Right ventricle myocardium superior (tissue), 1 donor: ENCODE results near the gene C1QTNF1. TPM values are rescaled to one million over a fixed set of nuclear protein-coding genes. Genes with fewer than 3 reads are reported as not detected.
"Not testable (repeated sequence)": the region's sequence is repeated elsewhere in the genome, so short reads cannot be mapped to it uniquely, and the experiment has no call there.

ENCODE experiments used
- ATAC-seq: fragments of 200-7000 bp; cut with Tn5 transposase; one replicate; pipeline ENCODE4 v1.9.1; 2020; ENCODE audit warnings: mild to moderate bottlenecking; ENCODE audit not compliant: poor library complexity
- DNase-seq: peaks from one replicate; pipeline ENCODE4 v3.0.0-alpha.2; 2020
- intact Hi-C: fragments of 100-400 bp; cut with DNase I; formaldehyde crosslinking; loops from one replicate; pipeline ENCODE4 v1.11.2; 2022
- total RNA-seq: library from RNA; stranded (reverse); fragmentation: NEBNext Ultra II Directional; extraction: Animal tissue kit (Norgen Biotek cat#: 25700); gene quantifications from one replicate; pipeline ENCODE4 v1.2.1, GENCODE V29; 2021
- donor health status: DM: no; HTN: yes; CAD: no; lungs with severe emphysema.

The C1QTNF1 gene
- total RNA-seq, 1 donor from 2014 or later = 143 TPM

DNA sequence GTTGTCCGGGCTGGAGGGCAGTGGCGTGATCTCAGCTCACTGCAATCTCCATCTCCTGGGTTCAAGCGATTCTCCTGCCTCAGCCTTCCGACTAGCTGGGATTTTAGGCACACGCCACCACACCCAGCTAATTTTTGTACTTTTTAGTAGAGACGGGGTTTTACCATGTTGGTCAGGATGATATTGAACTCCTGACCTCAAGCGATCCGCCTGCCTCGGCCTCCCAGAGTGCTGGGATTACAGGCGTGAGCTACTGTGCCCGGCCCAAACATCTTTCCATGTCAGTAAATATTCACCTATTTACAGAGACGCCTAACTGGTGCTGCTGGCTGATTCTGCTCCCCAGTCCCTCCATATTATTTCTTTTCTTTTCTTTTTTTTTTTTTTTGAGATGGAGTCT, 6.7 kb downstream of the C1QTNF1 start:
- DNase-seq, intact Hi-C loops, ATAC-seq: not testable (repeated sequence)

DNA sequence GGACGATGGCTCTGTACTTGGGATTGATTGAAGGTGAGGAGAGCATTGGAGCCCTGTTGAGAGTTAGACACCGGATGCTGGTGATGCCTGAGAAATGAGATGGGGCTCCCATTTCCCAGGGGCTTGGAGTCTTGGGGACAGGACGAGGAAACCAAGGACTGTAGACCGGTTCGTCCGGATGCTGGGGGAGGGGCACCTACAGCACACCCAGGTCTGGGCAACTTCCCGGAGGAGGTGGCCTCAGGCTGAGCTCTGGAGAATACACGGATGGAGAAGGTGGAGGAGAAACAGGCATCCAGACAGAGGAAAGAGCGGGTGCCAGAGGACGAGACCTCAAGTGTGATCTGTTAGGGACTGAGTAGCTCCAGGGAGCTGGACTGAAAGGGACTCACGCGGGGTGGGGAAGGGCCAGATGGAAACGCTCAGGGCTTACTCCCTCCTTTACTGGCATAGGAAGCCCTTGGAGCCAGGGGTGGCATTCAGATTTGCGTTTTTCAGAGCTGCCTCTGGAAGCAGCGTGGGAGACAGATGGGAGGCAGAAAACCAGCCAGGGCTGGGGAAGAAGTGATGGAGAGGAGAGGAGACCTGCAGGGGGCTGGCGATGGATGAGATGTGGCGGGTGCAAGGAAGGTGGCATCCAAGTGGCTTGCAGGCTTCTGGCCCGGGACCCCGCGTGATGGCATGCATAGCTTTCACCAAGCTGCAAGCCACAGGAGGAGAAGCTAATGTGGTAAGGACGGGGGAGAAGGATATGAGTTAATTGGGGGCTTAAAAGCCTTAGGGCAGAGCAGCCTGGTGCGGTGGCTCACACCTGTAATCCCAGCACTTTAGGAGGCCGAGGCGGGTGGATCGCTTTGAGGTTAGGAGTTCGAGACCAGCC, 8.3 kb downstream of the C1QTNF1 start:
- intact Hi-C loops = no loop called here
- ATAC-seq (no peak), DNase-seq (no peak)

DNA sequence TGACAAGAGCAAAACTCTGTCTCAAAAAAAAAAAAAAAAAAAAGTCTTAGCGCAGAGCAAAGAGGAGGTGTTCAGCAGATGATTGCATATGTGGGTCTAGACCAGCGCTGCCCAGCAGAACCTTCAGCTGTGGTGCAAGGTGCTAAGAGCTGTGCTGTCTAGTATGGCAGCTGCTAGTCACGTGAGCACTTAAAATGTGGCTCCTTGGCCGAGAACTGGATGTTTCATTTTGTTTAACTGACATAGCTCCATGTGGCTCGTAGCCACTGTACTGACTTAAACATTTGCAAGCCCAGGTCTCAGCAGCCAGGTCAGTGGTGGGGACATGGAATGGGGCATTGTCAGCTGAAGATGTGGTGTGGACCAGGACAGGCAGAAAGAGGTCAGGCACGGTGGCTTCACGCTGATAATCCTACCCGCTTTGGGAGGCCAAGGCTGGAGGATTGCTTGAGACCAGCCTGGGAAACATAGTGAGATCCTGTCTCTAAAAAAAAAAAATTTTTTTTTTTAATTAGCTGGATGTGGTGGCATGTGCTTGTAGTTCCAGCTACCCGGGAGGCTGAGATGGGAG, 9.2 kb downstream of the C1QTNF1 start:
- ATAC-seq = no peak
- intact Hi-C loops = no loop called here
- no peak for DNase-seq

DNA sequence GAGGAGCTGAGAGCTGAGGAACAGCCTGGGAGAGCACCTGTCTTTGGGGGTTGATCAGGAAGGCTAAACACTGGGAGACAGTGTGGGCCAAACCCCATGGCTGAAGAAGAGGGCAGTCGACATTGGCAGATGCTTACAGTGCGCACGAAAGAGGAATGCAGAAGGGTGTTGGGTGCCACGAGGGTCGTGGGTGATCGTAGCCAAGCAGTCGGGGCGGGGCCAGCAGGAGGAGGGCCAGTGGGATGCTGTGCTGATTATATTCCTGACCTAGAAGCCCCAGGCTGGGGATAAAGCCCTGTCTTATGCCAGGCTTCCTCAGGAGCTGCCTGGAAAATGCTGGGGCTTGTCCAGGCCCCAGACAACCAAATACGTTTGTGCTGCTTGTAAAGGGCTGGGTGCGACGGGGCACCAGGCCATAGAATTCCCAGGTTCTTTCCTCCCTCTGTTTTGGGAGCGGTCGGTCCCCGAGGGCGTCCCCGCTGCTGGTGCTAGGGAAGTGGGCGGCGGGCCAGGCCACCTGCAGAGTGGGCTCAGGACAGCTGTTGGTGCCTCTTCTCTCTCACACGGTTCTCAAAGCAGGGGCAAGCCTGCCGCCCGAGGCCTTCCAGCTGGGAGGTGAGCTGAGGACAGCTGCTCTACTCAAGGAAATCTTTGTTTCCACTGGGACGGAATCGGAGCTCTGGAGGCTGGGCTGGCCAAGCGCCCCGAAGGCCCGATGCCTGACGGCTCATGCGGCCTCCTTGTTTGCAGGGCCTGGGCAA, 10.0 kb downstream of the C1QTNF1 start:
- ATAC-seq (peak; percentile 65), DNase-seq (peak; percentile 80)
- intact Hi-C loops = no loop called here

DNA sequence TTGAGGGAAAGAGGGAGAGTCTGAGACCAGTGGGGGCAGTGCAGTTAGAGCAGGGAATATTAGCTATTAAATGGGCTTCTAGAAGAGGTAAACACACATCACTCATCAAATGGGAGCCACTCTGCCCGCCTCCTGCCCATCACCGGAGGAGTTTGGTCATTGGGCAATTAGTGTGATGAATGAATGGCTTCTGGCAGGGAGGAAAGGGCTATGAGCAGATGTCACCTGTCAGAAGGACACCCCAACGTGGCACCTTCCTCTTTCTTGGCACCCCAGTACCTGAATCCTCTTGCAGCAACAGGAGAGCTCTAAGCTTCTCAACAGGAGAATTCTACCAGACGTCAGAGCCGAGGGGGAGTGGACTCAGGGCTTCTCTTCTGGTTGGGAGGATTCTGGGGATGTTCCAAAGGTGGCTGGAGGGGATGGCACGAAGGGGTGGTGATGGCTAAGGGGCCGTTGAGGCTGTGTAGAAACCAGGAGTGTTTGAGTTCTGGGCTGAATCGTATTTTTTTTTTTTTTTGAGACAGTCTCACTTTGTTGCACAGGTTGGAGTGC, 11.0 kb downstream of the C1QTNF1 start:
- DNase-seq (no peak), ATAC-seq (no peak)
- intact Hi-C loops = no loop called here

DNA sequence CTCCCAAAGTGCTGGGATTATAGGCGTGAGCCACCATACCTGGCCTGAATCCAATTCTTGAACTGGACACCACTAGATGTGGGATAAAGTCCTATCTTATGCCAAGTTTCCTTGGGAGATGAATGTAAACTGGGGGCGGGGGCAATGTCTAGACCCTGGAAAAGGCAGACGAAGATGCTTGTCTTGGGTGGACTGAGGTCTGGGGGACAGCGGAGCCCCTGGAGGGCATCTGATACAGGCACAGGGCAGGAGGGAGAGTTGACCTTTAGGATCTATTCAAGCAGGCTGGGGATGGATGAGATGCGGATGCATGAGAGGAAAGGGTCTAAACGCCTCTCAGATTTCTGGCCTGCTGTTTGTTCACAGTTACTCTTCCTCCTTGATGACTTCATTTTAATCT, 11.7 kb downstream of the C1QTNF1 start:
- DNase-seq (no peak), ATAC-seq (no peak)
- intact Hi-C loops = no loop called here

DNA sequence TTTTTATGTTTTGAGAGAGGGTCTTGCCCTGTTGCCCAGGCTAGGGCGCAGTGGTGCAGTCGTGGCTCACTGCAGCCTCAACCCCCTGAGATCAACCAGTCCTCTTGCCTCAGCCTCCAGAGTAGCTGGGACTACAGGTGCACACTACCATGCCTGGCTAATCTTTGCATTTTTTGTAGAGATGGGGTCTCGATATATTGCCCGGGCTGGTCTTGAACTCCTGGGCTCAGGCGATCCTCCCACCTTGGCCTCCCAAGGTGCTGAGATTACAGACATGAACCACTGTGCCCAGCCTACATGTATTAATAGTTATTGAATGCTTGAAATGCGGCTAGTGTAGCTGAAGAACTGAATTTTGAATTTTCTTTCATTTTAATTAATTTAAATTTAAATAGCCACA, 12.2 kb downstream of the C1QTNF1 start:
- ATAC-seq = no peak
- intact Hi-C loops = no loop called here
- no peak for DNase-seq

DNA sequence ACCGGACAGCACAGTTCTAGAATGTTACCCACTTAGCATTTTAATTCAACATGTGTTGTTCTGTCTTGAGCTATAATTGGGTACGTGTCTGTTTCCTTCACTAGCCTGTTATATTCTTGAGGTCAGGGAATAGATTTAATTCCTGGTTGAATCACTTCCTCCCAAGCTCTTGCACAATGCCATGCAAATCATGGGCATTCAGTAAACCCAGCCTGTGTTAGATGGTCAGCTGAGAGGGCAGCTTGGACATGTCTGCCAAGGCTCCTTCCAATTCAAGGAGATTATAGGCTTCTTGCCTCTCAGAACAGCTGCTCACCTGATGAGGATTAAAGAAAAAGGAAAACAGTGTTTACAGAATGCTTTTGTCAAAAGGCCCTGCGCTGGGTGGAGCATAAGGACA, 12.6 kb downstream of the C1QTNF1 start:
- ATAC-seq (no peak), DNase-seq (no peak)
- intact Hi-C loops = no loop called here

DNA sequence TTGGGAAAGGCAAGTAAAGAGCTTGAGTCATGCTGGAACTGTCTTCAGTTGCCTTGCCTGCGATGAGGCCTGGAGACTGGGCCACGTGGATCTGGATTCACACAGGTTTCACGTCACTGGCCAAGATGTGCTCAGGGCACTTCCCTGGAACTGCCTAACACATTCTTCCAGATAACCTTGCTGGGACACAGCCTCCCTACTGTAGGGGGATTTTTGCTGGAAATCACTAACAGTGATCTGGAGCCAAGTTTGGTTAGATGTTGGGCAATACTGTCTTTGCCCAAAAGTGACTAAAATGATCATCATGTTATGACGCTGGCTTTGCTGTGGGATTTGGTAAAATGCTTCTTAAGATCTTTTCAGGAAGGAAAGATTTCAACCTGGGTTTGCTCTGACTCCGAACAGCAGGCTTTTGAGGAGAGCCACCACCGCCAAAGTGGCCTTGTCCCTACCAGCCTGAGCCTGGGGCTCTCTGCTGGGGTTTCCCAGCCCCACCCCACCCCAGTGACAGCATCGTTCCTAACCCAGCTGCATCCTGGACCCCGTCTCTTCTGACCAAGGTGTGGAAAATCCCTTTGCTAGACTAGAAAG, 14.7 kb downstream of the C1QTNF1 start:
- intact Hi-C loops = no loop called here
- ATAC-seq (peak; percentile 56), DNase-seq (peak; percentile 70)

DNA sequence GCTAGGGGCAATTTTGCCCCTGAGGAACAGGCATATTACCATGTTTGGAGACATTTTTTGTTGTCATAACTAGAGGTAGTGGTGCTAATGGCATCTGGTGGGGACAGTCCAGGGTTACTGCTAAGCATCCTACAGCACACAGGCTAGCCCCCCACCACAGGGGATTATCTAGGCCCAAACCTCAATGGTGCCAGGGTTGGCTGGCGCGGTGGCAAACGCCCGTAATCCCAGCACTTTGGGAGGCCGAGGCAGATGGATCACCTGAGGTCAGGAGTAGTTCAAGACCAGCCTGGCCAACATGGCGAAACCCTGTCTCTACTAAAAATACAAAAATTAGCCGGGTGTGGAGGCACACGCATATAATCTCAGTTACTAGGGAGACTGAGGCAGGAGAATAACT, 15.2 kb downstream of the C1QTNF1 start:
- no peak for DNase-seq
- no peak for ATAC-seq
- intact Hi-C loops = no loop called here

DNA sequence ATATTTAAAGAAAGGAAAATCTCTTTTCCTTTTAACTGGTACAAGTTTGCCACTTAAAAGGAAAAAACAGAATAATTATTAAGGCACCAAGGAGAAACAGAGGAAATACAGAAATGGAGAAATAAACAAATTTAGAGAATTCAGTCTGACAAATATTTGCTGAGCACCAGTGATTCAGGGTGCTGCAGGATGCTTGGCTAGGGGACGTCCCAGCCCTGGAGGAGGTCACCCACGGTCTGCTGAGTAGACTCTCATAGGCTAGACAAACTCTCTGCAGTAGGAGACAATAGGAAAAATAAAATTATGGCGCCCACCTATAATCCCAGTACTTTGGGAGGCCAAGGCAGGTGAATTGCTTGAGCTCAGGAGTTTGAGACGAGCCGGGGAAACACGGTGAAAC, 15.9 kb downstream of the C1QTNF1 start:
- intact Hi-C loops = no loop called here
- no peak for DNase-seq
- no peak for ATAC-seq

DNA sequence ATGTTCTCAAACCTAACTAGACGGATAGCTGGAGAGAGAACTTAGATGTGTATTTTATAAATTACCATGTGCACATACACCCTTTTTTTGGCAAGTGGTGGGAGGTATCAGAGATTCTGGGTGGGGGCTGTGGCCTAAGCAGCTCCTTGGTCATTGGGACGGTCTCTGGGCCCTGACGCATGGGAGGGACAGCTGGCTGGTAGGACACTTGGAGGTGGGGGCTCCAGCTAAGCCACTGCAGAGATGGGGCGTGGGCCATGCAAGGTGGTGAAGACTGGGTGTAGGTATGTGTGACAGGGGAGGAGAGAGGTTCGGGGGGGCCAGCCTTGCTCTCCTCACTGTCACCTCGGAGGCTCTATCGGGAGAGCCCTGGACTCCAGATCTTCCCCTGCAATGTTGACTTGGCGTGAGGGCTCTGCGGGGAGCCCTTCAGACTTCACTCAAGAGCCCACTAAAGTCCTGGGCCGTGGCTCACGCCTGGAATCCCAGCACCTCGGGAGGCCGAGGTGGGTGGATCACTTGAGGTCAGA, 17.1 kb downstream of the C1QTNF1 start:
- intact Hi-C loops = no loop called here
- DNase-seq (no peak), ATAC-seq (no peak)

DNA sequence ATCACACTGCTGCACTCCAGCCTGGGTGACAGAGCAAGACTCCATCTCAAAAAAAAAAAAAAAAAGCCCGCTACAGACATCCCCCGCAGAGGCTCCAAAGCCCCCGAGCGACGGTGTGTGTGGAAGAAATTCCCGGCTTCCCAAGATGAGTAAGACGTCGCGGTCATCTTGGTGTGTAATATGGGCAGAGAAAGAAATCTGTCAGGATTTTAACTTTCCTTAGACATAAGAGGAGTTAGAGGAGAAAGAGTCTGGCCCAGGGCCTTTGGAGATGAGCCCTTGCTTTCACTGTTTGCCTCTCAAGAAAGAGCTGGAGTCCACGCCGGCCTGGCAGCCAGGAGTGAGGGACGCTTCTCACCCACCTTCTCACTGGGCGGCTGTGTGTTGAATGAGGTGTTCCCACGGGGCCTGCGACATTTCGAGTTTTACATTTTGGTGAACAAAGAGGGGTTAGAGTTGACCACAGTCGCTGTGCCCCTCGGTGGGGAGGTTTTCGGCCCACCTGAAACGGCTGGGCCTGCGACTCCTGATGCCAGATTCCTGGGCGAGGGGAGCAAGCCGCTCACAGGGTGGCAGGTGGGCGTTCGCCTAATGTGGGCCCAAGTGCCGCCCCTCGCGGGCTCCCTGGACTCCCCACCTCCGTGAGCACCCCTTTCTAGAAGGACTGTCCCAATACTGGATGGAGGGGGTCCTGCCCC, 17.9 kb downstream of the C1QTNF1 start:
- intact Hi-C loops = no loop called here
- DNase-seq (no peak), ATAC-seq (no peak)

DNA sequence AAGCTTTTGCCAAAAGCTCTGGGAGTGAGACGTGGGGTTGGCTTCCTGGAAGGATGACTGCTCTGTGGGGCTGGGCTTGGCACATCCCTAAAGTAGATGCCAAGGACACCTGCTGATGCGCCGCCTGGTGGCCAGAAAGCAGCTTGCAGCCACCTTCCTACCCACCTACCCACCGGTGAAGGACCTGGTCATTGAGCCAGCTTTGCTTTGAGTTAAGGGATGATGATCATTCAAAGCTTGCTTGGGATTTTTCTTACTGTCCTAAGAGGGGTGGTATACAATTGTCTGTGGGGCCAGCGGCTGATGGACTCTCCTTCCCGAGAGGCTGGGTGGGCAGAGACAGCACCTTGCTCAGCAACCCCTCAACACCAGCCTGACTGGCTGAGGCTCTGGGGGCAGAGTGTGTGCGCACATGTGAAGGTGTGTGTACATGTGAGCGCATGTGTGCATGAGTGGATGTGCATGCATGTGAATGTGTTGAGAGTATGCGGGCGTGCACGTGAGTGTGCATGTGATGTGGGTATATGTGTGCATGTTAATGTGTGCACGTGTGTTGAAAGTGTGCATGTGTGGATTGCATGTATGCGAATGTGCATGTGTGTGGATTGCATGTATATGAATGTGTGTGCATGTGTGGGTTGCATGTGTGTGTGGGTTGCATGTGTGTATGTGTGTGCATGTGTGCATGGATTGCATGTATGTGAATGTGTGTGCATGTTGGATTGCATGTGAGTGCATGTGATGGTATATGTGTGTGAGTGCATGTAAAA, 18.6 kb downstream of the C1QTNF1 start:
- intact Hi-C loops = no loop called here
- ATAC-seq (peak; percentile 46), DNase-seq (peak; percentile 80)

DNA sequence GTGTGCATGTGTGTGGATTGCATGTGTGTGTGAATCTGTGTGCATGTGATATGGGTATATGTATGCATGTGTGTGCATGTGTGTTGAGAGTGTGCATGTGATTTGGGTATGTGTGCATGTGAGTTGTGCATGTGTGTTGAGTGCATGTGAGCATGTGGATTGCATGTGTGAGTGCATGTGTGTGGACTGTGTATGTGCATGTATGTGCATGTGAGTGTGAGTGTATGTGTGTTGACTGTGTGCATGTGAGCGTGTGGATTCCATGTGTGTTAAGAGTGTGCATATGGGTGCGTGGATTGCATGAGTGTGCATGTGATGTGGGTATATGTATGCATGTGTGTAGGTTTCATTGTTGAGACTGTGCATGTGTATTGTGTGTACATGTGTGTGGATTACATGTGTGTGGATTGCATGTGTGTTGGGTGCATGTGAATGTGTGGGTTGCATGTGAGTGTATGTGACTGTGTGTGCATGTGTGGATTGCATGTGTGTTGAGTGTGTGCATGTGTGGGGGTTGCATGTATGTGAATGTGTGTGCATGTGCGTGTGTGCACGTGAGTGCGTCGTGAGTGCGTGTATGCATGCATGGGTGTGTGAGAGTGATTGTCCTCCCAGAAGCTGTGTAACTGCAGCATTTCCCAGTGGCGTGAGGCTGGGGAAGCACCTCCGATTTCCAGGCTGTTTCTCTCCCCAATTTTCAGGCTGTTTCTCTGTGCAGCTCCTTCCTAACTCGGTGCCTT, 19.4 kb downstream of the C1QTNF1 start:
- ATAC-seq = no peak
- intact Hi-C loops = no loop called here
- no peak for DNase-seq

DNA sequence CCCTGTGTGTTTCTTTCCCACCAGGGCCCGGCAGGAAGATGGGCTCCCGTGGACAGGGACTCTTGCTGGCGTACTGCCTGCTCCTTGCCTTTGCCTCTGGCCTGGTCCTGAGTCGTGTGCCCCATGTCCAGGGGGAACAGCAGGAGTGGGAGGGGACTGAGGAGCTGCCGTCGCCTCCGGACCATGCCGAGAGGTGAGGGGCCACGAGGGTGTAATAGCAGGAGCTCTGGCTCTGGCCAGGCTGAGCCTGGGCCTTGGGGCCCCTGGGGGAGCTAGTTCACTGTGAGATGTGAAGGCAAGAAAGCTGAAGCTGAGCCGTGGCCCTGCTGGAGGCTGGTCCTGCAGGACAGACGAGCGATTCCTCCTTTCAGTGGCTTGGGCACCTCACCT, 20.0 kb downstream of the C1QTNF1 start:
- no peak for ATAC-seq
- no peak for DNase-seq
- intact Hi-C loops = no loop called here

DNA sequence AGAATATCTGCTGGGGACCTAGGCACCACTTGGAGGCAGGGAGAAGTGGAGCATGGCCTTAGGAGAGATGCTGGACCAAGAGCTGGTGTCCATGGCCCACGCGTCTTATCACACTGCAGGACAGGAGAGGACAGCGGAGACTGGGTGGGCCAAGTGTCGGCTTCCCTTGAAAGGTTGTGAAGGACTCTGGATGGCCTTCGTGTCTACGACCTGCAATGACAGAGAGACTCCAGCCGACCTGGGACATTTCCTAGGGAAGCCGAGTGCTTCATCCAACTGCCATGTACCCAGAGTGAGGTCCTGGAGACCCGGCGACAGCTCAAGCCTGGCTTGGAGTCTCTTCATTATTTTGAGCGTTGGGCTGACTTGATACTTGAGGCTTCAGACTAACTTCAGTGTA, 20.5 kb downstream of the C1QTNF1 start:
- ATAC-seq = no peak
- intact Hi-C loops = no loop called here
- no peak for DNase-seq
